Amniotic epithelial cell (primary cell): ENCODE measurements around the gene IGSF11.

ENCODE experiments used
- DNase-seq: peaks from one replicate; pipeline ENCODE4 v3.0.0-alpha.2; 2010; ENCODE audit warnings: low read depth

The IGSF11 gene

DNA sequence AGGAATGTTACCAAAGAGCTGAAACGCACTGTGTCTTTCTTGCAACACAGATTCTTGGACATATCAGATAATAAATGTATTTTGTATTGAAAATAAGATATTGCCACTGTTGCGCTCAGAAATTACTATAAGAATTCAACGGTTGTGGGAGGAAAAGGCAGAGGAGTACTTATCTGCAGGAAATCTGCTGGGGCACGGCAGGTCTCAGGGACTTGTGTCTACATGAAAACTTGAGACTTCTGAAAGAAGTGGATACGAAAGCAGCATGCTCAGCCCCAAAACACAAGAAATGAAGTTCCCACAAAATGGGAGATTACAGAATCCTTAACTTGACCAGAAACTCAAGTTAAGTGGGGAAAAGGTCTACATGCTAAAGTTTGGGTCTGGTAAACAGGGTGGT is 86.5 kb downstream of the IGSF11 start:
- DNase-seq: no peak

GRCh38 chr3:118946449-118946848 is 88.2 kb downstream of the IGSF11 start:
- DNase-seq: no peak

DNA sequence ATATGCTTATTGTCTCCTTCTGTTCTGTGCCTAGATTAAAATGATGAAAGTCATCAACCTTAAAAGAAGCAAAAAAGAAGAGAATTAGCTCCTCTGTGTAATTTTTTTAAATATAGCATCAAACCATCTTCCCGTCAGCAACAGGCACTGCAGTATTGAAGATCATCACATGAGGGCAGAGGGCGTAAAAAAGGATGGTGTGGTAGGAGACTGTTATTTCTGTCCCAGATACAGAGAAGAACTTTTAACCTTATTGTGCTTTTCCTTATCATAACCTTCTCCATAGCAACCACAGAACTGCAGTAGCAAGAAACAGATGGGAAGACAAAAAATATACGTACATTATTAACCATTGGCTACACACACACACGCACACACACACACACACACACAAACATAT is 88.8 kb downstream of the IGSF11 start:
- no peak for DNase-seq

DNA sequence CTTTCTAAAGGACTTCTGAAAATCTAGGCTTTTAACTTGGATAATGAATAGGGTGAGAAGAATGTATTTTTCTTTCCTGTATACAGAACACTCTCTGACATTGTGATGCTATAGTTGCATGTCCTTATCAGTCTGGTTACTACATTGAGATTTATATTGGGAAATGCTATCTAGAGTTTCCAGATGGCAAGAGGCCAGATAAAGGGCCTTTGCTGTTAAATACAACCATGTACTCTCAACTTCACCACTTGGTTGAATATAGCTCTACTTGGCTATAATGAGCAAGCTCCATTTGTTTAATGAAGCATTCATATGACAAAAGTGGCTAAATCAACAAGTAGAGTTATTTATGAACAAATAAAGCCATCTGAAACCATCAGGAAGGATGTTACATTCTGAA is 91.0 kb downstream of the IGSF11 start:
- peak; percentile 10 for DNase-seq

DNA sequence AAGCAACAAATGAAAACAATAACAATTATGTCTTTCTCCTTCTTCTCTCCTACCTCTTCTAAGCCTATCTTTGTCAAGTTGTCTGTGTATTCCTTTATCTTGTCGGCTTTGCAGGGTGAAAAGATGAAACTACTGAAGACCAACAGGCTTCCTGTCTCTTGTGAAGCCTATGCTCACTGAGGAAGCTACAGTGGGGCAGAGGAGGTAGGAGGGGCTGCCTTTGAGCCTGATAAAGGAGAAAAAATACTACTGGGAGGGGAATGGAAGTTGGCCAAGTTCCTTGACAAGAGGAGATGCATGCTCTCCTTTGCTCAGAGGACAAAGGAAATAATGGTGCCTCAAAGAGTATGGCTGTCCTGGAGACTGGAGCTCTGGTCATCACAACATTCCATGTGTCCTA is 92.0 kb downstream of the IGSF11 start:
- no peak for DNase-seq

DNA sequence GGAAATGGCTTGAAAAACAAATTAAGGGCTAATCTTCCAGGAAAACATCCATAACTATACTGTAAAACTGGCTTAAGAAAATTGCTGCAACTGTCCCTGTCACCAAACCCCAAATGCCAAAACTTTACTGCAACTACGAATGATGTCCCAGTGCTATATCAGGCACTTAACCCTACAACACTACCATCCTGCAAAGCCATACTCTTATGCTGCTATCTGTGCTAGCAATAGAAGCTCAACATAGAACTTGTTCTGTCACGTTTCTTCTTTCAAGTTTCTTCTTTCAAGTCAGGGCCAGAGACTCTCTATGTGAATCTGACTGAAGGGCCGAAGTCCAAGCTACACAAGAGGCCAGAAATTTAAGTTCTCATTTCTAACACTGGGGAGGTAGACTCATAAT is 92.5 kb downstream of the IGSF11 start:
- DNase-seq: no peak

- DNase-seq: no peak
Measured at GRCh38 chr3:118941236-118941635, 93.4 kb downstream of the IGSF11 start.

GRCh38 chr3:118938183-118938961 is 96.3 kb downstream of the IGSF11 start:
- peak; percentile 55 for DNase-seq

DNA sequence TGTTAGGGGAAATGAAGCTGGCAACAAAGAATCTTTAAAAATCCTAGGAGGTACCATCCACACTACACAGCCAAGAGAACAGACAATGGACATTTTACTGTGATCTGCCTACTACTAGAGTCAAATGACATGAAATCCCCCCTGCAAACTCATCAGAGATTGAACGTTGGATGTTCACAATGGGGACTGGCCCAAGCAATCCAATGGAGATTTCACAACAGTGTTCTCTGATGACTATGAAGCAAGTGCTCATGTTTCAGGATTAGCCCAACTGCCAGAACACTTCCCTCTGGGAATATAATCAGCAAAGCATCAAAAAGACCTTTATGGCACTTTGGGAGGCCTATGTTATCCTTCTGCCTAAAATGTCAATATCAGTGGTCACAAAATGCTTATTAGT is 97.8 kb downstream of the IGSF11 start:
- DNase-seq: peak; percentile 23

GRCh38 chr3:118932822-118933558 is 101.7 kb downstream of the IGSF11 start:
- DNase-seq: no peak

DNA sequence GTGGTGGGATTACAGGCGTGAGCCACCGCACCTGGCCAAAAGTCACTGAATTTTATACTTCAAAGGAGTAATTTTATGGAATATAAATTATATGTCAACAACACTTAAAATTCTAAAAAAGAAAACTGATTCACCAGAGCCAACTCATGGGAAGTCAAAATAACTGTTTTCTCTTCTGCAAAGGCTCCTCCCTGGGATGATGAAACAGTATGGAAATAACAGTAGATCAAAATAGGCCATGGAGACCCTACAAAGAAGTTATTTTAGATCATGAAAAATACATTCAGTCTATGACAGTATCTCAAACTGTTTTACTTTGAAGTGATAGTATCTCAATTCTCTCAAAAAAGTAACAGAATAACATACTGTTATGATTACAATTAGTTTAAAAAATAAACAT is 102.7 kb downstream of the IGSF11 start:
- no peak for DNase-seq

- no peak for DNase-seq
Measured at GRCh38 chr3:118927449-118927848, 107.2 kb downstream of the IGSF11 start.

- DNase-seq: no peak
Measured at GRCh38 chr3:118912188-118912587, 122.5 kb downstream of the IGSF11 start.

GRCh38 chr3:118910332-118910731 is 124.3 kb downstream of the IGSF11 start:
- DNase-seq: no peak

GRCh38 chr3:118909763-118910162 is 124.9 kb downstream of the IGSF11 start:
- no peak for DNase-seq

DNA sequence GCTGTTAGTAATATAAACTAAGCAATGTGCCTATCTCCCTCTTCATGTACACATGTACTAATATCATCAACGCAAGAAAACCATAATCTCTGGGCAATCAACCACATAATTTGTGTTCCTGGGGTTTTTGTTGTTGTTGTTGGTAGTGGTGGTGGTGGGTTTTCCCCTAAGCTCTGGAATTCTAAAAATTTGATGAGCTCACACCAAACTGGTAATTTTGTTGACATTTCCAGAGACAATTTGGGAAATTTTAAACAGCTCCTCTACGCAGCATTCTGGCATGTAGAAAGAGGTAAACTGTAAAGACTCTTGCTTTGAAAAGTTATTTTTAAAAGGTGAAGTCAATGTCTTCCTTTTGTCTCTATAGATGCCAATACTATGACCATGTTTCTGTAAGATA is 126.7 kb downstream of the IGSF11 start:
- no peak for DNase-seq

GRCh38 chr3:118900737-118901525 is 133.7 kb downstream of the IGSF11 start:
- DNase-seq: no peak

DNA sequence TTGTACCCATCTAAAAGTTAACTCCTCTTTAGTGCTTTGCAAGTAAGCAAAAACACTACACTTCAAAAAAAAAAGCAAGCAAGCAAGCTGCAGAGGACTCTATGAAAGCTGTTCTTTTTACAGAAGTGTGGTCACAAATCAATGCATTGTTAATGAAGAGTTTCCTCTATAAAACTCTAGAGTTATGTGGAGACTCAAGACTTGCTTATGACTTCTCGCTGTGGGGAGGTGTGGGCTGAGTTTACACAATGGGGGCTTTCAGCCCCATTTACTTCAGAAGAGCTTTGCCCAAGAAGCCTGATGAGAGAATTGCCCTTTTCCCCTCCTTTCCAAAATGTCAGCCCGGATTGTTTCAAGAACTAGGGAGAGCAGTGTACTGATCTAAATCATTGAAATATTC is 144.4 kb downstream of the IGSF11 start:
- DNase-seq: no peak

DNA sequence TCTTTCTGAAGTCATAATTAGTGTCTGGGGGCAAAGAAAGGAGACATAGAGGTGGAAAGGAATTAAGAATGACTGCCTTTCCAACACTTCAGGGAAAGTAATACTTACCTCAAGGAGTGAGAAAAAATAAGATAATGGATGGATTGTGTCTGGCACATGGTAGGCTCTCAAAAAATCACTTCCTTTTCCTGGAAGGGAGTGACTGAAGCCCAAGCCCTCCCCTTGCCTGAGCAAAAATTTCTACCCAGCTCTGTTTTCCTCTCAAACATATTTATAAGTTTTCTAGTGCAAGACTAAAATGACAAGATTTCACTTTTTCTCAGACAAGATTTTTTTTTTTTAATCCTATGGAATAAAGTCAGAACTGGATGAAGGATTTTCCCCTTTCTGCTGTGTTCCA is 145.0 kb downstream of the IGSF11 start:
- DNase-seq: no peak

GRCh38 chr3:118886708-118887107 is 147.9 kb downstream of the IGSF11 start:
- DNase-seq: no peak

DNA sequence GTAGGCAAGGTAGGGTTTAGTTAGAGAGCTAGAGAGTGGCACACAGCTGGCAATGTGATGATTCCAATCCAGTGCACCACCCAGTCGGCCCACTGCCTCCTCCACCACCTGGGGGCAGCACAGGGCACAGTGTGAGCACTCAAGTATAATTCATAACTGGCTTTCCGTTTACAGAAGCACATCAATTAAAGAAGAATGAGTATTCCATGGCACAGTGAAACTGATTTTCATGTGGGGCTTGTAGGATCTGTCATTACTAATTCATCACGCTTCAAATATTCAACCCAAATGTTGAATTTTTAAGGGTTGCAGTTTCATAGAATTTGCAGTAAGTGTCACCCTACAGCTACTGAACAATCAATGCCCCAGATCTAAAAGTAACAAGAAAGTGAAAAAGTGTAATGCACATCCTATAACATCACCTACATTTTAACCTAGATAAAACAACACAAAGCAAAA is 149.9 kb downstream of the IGSF11 start:
- DNase-seq: peak; percentile 21

- DNase-seq: peak; percentile 51
Measured at GRCh38 chr3:118882353-118882947, 152.2 kb downstream of the IGSF11 start.
